Erythroblast (primary cell): ENCODE results near the gene LHFPL3.
A peak's percentile ranks its signal among the peaks of the same experiment; 100 is the strongest.

ENCODE experiments used
- DNase-seq, 2 experiments: peaks; one replicate each; lab custom pipeline; 2025; lab: John Stamatoyannopoulos, UW
- GATA1 ChIP-seq: IDR thresholded peaks from 2 replicates; pipeline ENCODE4 v1.6.1; 2011; ENCODE audit warnings: low read depth, mild to moderate bottlenecking, control low read depth, low read length, moderate library complexity
- POLR2A ChIP-seq: IDR thresholded peaks from 2 replicates; pipeline ENCODE4 v1.6.1; 2011; ENCODE audit warnings: mild to moderate bottlenecking, low read length

LHFPL3 gene

DNA sequence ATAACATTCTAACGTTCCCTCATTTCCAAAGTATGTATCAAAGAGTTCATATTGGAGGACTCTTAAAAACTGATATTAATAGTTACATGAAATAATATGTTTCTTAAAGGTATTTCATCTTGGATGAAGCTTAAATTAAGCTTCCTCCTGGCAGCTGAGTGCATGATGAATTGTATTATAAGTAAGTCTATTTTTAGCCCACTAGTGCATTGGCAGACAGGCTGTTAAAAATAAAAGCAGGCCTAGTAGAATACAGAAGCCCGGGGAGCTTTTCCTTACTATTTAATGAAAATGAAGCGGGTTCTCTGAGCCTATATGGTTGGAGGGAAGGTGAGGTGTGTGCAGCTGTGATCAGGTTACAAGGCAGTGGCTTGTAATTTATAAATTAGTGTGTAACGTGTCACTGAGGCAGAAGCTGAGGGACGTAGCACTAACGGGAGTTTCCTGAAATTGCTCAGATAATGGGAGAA, 554.9 kb downstream of the LHFPL3 start:
- TF ChIP-seq GATA1 (no peak), POLR2A (no peak)
- no peak for DNase-seq

- DNase-seq: peak; percentile 67 to 83
- TF ChIP-seq POLR2A (no peak), GATA1 (no peak)
Observed at GRCh38 chr7:104883718-104884452, 555.5 kb downstream of the LHFPL3 start.

DNA sequence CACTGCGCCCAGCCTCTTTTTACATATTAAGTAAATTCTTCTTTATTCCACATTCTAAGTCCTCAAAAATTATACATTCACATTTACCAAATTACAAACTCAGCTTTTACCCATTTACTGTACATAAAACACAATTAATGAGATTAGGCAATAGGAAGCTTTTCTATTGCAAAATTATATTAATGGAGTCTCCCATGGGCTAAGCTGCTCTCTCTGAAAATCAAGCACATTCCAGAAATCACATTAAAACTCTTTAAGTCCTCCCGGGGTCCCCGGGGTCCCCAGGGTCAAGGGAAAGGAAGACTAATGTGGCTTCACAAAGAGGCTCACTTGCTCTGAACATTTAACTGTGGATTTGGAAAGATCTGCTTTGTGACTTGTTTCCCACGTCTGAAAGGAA, 558.2 kb downstream of the LHFPL3 start:
- TF ChIP-seq POLR2A: no peak
- TF ChIP-seq GATA1: no peak
- DNase-seq: no peak

DNA sequence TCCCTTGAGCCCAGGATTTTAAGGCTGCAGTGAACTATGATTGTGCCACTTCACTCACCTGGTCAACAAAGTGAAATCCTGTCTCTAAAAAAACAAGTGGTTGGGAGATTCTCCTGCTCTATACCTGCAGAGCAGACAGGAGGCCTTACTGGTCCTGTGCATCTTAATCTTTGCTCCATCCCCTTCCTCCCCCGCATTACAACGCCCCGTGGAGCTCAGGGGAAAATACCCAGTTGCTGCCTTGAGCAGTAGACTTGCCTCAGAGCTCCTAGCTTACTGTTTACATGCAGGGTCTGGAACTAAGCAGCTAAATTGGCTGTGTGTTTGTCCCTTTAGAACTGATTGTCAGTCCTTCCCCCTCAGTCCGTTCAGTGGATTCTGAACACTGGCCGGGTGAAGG, 561.8 kb downstream of the LHFPL3 start:
- no peak for DNase-seq
- TF ChIP-seq GATA1 (no peak), POLR2A (no peak)

DNA sequence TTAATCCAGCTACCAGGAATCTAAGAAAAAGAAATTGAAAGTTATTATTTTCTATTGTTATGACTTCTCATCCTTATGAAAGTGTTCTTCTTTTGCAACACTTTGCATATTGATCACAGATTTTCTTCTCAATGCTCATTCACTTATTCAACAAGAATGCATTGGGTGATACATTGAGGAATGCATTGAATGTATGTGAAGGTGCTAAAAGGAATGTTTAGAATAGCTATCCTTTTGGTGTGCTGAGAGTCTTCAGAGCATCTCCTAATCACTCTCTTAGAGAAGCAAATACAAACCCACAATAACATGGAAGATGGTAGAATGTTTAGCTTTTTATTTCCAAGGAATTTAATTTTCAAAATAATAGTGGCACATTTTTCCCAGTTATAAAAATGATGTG, 563.5 kb downstream of the LHFPL3 start:
- TF ChIP-seq POLR2A (no peak), GATA1 (no peak)
- no peak for DNase-seq

DNA sequence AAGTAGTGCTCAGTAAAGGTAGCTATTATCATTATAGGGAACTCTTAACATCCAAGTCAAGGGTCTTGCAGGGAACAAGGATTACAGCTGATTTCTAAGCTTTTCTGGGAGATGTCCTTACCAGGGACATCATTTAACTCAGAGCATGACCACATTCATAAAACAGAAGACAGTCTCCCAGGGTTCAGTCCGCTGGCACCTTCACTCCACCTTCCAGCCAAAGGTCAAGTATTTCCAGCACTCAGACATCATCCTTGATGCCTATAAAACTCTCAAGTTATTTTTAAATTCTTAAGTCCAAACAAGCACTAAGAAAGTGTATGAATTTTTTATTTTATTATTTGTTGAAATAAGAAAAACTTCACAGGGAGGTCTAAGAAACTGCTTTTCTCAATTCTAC, 565.9 kb downstream of the LHFPL3 start:
- TF ChIP-seq POLR2A: no peak
- no peak for TF ChIP-seq GATA1
- no peak for DNase-seq

DNA sequence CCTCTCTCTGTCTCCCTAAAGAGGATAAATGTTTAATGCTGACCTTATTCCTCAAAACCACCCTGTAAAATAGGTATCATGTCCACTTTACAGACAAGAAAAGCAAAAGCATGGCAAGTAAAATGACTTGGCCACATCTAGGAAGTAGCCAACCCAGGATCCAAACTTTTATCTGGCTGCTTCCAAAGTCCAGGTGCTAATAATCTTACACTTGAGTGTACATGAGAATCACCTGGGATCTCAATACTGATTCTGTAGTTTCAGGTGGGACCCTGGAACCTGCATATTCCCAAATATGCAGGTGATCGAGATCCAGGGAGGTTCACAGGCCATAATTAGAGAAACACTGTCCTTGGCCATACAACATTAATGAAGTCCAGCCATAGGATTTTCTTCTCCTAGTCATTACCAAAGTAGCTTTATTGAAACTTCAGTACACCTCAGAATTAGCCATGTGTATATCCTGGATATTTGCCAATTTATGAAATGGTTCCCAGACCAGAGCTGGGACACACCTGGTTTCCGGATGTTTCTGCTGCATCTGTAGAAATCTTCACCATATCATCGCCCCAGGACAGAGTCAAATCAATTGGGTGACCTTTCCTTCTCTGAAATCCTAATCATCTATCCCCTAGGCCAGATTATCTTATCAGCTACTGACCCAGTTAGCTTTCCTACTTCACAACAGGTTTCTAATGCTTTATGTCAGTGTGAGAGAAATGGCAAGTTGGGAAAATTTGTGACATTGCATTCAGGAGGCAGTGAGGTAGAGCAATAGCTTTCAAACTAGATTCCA, 566.5 kb downstream of the LHFPL3 start:
- TF ChIP-seq GATA1: no peak
- TF ChIP-seq POLR2A: no peak
- DNase-seq: no peak

DNA sequence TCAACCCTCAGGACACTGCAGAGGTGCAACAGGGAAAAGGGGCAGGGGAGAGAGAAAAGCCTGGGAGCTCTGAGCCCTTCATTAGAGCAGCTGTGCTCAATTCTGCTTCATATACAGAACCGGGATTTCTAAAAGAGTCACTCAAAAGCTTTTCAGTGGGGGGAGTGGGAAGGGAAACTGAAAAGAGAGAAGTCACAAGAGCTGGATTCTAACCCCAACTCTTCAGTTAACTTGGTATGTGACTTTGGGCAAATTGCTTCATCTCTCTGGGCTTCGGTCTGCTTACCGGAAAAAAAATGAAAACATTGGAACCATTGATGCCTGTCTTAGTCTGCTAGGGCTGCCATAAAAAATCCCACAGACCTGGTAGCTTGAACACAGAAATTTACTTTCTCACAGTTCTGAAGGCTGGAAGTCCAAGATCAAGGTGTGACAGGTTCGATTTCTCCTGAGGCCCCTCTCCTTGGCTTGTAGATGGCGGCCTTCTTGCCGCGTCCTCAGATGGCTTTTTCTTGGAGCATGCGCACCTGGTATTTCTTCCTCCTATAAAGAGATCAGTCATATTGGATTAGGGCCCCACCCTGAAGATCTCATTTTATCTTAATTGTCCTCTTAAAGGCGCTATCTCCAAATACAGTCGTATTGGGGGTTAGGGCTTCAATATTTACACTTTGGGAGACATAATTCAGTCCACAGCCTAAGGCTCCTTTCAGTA, 567.3 kb downstream of the LHFPL3 start:
- no peak for TF ChIP-seq POLR2A
- TF ChIP-seq GATA1: no peak

GRCh38 chr7:104898434-104898833, 570.0 kb downstream of the LHFPL3 start:
- TF ChIP-seq POLR2A (no peak), GATA1 (no peak)
- DNase-seq: no peak

More for the DNA sequence above, 567.3 kb downstream of the LHFPL3 start:
- DNase-seq: no peak

- DNase-seq: no peak
- TF ChIP-seq GATA1 (no peak), POLR2A (no peak)
Observed at GRCh38 chr7:104900525-104901239, 572.3 kb downstream of the LHFPL3 start.

GRCh38 chr7:104901240-104901619, 572.8 kb downstream of the LHFPL3 start:
- TF ChIP-seq POLR2A (no peak), GATA1 (no peak)
- no peak for DNase-seq

- no peak for TF ChIP-seq POLR2A
- no peak for TF ChIP-seq GATA1
- no peak for DNase-seq
Observed at GRCh38 chr7:104902183-104902582, 573.8 kb downstream of the LHFPL3 start.

GRCh38 chr7:104903044-104903443, 574.6 kb downstream of the LHFPL3 start:
- no peak for DNase-seq
- TF ChIP-seq GATA1: no peak

DNA sequence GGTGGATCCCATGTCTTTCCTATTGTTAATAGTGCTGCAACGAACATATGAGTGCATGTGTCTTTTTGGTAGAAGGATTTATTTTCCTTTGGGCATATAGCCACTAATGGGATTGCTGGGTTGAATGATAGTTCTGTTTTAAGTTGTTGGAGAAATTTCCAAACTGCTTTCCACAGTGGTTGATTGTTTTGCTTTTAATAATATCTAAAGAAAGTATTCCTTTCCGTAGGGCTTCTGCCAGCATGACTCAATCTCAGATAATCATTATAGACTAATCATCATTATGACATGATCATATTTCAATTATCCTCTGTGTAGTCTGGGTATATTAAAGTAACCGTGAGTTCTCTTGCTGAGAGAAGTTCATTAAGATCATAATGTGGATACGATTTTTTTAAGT, 575.4 kb downstream of the LHFPL3 start:
- TF ChIP-seq POLR2A (no peak), GATA1 (no peak)

More for the DNA sequence above, 575.4 kb downstream of the LHFPL3 start:
- no peak for DNase-seq
